SK-N-MC (cell line): ENCODE results near the gene ORC3.
"Not testable (repeated sequence)": the region's sequence is repeated elsewhere in the genome, so short reads cannot be mapped to it uniquely, and the experiment has no call there.

Experiments
- EZH2 ChIP-seq: fragments of 200-600 bp; sonication (generic); IDR thresholded peaks from one replicate; pipeline ENCODE4 v1.6.1; 2017; ENCODE audit warnings: antibody characterized with exemption
- FOXP2 ChIP-seq: optimal IDR thresholded peaks from 2 replicates; pipeline ENCODE3; 2011; ENCODE audit warnings: mild to moderate bottlenecking, moderate library complexity; ENCODE audit not compliant: insufficient read depth; ENCODE audit errors: extremely low read length, control extremely low read depth
- POLR2AphosphoS5 ChIP-seq: IDR thresholded peaks from 2 replicates; pipeline ENCODE4 v1.6.1; 2012; ENCODE audit warnings: mild to moderate bottlenecking, low read depth, low read length, borderline replicate concordance

- TF ChIP-seq EZH2, POLR2AphosphoS5, FOXP2: not testable (repeated sequence)
Observed at GRCh38 chr6:87708581-87709427, 118.9 kb downstream of the ORC3 start.
